ENCODE measurements around the gene LMTK3. TPM values are rescaled to one million over a fixed set of nuclear protein-coding genes. Genes with fewer than 3 reads are reported as not detected.
"Not testable (repeated sequence)": the region's sequence is repeated elsewhere in the genome, so short reads cannot be mapped to it uniquely, and the experiment has no call there.

LMTK3 gene
- total RNA-seq, 1 donor from 2014 or later = 12.7 TPM

GRCh38 chr19:48524221-48524620, 12.6 kb upstream of the LMTK3 start:
- Mint-ChIP-seq H3K4me3 (ENCODE audit: low read depth) (no peak overlapping the region), H3K36me3 (ENCODE audit: insufficient read depth) (peaks cover 1% of the 10 kb centered on the region), H3K27me3 (no peaks in the 10 kb centered on the region), H3K27ac (no peak overlapping the region), H3K4me1 (ENCODE audit: low read depth) (no peaks in the 10 kb centered on the region), H3K9me3 (ENCODE audit: low read depth) (peaks cover 14% of the 10 kb centered on the region)
- no peak for TF ChIP-seq CTCF (IDR thresholded peaks at IDR 0.05; ENCODE audit: unreplicated experiment)
- no peak for DNase-seq (ENCODE audit: low spot score, unreplicated experiment)

- Mint-ChIP-seq H3K9me3 (ENCODE audit: low read depth) (peaks cover 5% of the 10 kb centered on the region), H3K27ac (no peak overlapping the region), H3K4me1 (ENCODE audit: low read depth) (peaks cover 2% of the 10 kb centered on the region), H3K27me3 (no peaks in the 10 kb centered on the region), H3K36me3 (ENCODE audit: insufficient read depth) (peaks cover 1% of the 10 kb centered on the region), H3K4me3 (ENCODE audit: low read depth) (no peak overlapping the region)
- DNase-seq (ENCODE audit: low spot score, unreplicated experiment) = no peak
- no peak for TF ChIP-seq CTCF (IDR thresholded peaks at IDR 0.05; ENCODE audit: unreplicated experiment)
Observed at GRCh38 chr19:48520134-48520533, 8.5 kb upstream of the LMTK3 start.

GRCh38 chr19:48519426-48519825, 7.8 kb upstream of the LMTK3 start:
- not testable (repeated sequence) for H3K36me3 Mint-ChIP-seq (ENCODE audit: insufficient read depth); H3K4me1 Mint-ChIP-seq (ENCODE audit: low read depth); H3K27me3 Mint-ChIP-seq; H3K9me3 Mint-ChIP-seq (ENCODE audit: low read depth); H3K4me3 Mint-ChIP-seq (ENCODE audit: low read depth); DNase-seq (ENCODE audit: low spot score, unreplicated experiment); H3K27ac Mint-ChIP-seq

- no peak overlapping the region for H3K27ac Mint-ChIP-seq
Observed at GRCh38 chr19:48518207-48518606, 6.6 kb upstream of the LMTK3 start.

GRCh38 chr19:48516536-48516935, 4.9 kb upstream of the LMTK3 start:
- H3K4me1 Mint-ChIP-seq (ENCODE audit: low read depth) = peaks cover 3% of the 10 kb centered on the region
- DNase-seq (ENCODE audit: low spot score, unreplicated experiment) = no peak
- H3K9me3 Mint-ChIP-seq (ENCODE audit: low read depth) = no peaks in the 10 kb centered on the region
- no peaks in the 10 kb centered on the region for H3K27me3 Mint-ChIP-seq
- H3K36me3 Mint-ChIP-seq (ENCODE audit: insufficient read depth) = no peaks in the 10 kb centered on the region
- peak overlapping the region; percentile 37 for H3K27ac Mint-ChIP-seq
- TF ChIP-seq CTCF (IDR thresholded peaks at IDR 0.05; ENCODE audit: unreplicated experiment) = no peak
- no peak overlapping the region for H3K4me3 Mint-ChIP-seq (ENCODE audit: low read depth)

More at GRCh38 chr19:48518207-48518606, 6.6 kb upstream of the LMTK3 start:
- H3K27me3 Mint-ChIP-seq = no peaks in the 10 kb centered on the region
- no peak for TF ChIP-seq CTCF (IDR thresholded peaks at IDR 0.05; ENCODE audit: unreplicated experiment)
- peaks cover 3% of the 10 kb centered on the region for H3K4me1 Mint-ChIP-seq (ENCODE audit: low read depth)
- H3K36me3 Mint-ChIP-seq (ENCODE audit: insufficient read depth) = no peaks in the 10 kb centered on the region
- no peak for DNase-seq (ENCODE audit: low spot score, unreplicated experiment)
- no peaks in the 10 kb centered on the region for H3K9me3 Mint-ChIP-seq (ENCODE audit: low read depth)
- no peak overlapping the region for H3K4me3 Mint-ChIP-seq (ENCODE audit: low read depth)

- no peak for DNase-seq (ENCODE audit: low spot score, unreplicated experiment)
- TF ChIP-seq CTCF (IDR thresholded peaks at IDR 0.05; ENCODE audit: unreplicated experiment) = no peak
- Mint-ChIP-seq H3K27me3 (peaks cover 15% of the 10 kb centered on the region), H3K9me3 (ENCODE audit: low read depth) (no peaks in the 10 kb centered on the region), H3K4me3 (ENCODE audit: low read depth) (no peak overlapping the region), H3K36me3 (ENCODE audit: insufficient read depth) (no peaks in the 10 kb centered on the region), H3K4me1 (ENCODE audit: low read depth) (peaks cover 6% of the 10 kb centered on the region), H3K27ac (no peak overlapping the region)
Observed at GRCh38 chr19:48514123-48514458, 2.5 kb upstream of the LMTK3 start.
